GM19463 (cell line): ENCODE results near the gene PLD5.
"Not testable (repeated sequence)": the region's sequence is repeated elsewhere in the genome, so short reads cannot be mapped to it uniquely, and the experiment has no call there.

Experiments
- ATAC-seq: cut with Tn5 transposase; IDR thresholded peaks from one replicate; pipeline ENCODE4 v1.9.1; 2021; ENCODE audit warnings: mild to moderate bottlenecking, moderate library complexity; ENCODE audit not compliant: unreplicated experiment

The PLD5 gene

DNA sequence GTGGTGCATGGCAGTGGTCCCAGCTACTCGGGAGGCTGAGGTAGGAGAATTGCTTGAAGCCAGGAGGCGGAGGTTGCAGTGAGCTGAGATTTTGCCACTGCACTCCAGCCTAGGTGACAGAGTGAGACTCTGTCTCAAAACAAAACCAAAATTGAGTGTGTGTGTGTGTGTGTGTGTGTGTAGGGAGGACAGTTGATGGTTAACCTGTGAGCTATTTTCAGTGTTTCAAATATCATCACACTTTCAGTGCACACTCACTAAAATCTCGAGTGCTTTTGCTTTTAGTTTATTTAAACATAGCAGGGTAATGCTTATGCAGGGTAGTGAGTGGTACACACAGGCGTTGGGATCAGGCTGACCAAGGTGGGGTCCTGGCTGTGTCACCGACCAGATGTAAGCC lies 344.7 kb downstream of the PLD5 start:
- peak; percentile 90 for ATAC-seq

DNA sequence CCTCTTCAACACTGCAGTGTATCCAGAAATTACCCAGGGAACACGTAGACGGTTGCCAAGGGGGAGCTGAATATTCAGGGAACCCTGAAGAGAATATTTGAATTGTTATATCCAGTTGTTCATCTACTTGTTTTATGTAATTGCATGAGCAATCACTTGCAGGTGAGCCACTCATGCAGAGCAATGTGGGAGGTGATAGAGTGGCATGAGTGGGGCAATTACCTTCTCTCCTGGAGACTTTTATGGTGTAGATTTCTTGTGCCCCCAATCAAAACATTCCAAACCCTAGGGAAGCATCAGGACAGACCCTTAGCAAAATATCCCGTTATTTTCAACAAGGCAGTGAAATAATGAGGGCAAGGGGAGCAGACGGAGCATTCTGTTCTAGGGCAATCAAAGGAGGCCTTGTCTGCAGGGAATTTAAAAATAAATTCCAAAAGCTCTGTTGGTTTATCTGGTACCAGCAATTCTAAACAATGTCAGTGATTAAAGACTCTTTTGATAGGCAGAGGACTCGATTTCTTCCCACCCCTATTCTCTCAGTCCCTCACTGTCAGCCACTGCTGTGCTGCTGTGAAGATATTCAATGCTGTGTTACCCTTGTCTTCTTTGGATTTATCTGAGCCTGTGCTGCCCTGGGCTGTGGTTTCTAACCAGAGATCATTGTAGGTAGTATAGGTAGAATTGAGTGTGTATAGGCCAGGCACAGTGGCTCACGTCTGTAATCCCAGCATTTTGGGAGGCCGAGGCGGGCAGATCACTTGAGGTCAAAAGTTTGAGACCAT lies 345.4 kb downstream of the PLD5 start:
- ATAC-seq = no peak

- no peak for ATAC-seq
Observed at GRCh38 chr1:242178436-242178835, 346.1 kb downstream of the PLD5 start.

- no peak for ATAC-seq
Observed at GRCh38 chr1:242162140-242162539, 362.4 kb downstream of the PLD5 start.

- ATAC-seq = peak; percentile 68
Observed at GRCh38 chr1:242147096-242147976, 377.2 kb downstream of the PLD5 start.

- ATAC-seq = peak; percentile 15
Observed at GRCh38 chr1:242146652-242147051, 377.8 kb downstream of the PLD5 start.

DNA sequence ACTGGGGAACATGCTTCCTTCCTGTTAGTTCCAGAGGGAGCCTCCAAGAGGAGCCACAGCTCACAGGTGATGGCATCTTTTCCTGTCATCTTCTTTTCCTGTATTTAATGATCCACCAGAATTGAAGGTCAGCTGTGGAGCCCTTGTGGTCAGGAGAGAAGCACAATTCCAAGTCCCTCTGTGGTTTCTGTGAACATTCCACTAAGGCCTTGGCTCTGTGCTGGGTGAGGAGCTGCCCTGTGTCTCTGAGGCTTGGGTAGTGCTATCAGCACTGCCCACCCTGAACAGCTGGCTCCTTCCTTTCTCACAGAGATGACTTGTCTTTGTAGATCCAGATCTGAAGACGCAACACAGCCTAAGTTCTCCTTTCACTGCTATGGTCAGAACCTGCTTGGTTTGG lies 383.7 kb downstream of the PLD5 start:
- no peak for ATAC-seq

GRCh38 chr1:242139986-242140385 lies 384.5 kb downstream of the PLD5 start:
- ATAC-seq = no peak

- peak; percentile 81 for ATAC-seq
Observed at GRCh38 chr1:242139442-242139841, 385.1 kb downstream of the PLD5 start.

DNA sequence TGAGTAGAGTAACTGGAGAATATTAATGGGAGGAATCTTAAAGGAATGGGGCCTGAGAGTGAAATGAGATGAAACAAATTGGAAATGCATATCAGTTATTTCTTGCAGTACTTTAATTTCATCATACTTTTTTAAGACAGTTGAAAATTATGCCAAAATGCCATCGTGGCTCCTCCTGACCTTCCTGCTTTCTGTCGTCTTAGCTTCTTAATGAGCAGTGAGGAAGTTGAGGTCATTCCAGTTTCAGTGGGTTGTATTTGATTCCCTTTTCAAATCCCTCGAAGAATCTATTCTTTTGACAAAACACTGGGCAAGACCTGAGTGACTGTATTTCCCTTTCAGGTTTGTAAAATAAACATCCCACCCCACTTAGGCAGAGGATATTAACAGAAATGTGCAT lies 390.7 kb downstream of the PLD5 start:
- ATAC-seq = no peak

DNA sequence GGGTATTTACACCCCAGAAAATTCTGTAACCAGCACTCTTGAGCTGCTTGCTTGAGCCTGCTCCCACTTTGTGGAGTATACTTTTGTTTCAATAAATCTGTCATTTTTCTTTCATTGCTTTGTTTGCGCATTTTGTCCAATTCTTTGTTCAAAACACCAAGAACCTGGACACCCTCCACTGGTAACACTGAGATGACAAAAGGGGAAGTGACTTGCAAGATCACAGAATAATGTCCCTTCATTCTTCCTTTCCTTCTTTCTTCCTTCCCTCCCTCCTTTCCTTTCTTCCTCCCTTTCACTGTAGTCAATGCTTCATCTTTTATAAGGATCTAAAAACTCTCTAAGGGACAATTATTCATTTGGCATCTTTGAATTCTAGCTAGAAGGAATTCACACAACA lies 391.1 kb downstream of the PLD5 start:
- ATAC-seq = no peak

DNA sequence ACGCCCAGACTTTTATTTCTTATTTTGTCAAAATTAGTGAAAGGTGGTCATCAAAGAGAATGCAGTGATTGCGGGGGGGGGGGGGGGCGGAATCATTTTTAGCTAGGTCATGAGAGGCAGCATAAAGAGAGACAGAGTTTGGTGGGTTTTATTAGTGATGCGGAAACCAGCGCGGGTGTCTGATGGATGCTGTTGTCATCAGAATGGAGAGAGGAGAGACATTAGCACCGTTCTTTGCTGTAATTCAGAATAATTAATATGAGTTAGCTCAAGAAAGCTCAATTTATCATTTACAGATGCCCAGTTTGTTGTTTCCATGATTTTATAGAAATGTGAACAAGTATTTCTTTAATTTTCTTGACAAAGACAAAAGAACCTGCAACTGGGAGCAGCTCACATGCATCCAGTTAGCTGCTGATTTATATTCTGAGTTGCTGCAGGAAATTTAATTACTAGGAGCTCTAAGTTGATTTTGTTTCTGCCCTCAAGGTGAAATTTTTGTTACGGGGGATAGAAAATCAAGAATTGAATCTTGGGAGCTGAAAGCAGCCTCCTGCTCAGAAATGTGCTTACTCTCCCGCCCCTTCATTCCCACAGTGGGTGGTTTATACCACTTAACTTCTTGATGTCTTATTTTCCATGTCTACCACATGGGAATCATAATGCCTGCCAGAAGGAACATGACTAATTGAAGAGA lies 392.2 kb downstream of the PLD5 start:
- no peak for ATAC-seq

GRCh38 chr1:242128951-242129502 lies 395.5 kb downstream of the PLD5 start:
- ATAC-seq = peak; percentile 63

GRCh38 chr1:242120432-242120831 lies 404.1 kb downstream of the PLD5 start:
- ATAC-seq = no peak

GRCh38 chr1:242100921-242101320 lies 423.6 kb downstream of the PLD5 start:
- no peak for ATAC-seq

- not testable (repeated sequence) for ATAC-seq
Observed at GRCh38 chr1:242097283-242097682, 427.2 kb downstream of the PLD5 start.

GRCh38 chr1:242093116-242093515 lies 431.4 kb downstream of the PLD5 start:
- ATAC-seq = no peak

GRCh38 chr1:242089911-242090310 lies 434.6 kb downstream of the PLD5 start:
- ATAC-seq = no peak

DNA sequence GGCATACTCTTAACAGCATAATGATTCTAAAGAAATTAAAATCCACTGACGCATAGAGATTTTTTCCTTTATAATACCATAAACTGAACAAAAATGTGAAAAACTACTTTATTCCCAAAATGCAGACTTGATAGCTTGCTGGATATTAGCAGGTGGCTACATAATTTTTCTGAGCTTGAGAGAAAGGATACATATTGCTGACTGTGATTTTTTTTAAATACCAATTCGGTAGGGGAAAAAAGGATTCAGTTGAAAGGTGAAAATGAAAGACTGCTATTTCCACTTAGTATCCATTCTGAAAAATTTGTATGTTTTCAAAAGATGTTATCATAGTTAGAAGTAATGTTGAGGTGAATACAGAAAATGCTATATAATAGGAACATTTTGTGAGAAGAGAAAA lies 435.6 kb downstream of the PLD5 start:
- ATAC-seq = no peak

- ATAC-seq = no peak
Observed at GRCh38 chr1:242086706-242087105, 437.8 kb downstream of the PLD5 start.

DNA sequence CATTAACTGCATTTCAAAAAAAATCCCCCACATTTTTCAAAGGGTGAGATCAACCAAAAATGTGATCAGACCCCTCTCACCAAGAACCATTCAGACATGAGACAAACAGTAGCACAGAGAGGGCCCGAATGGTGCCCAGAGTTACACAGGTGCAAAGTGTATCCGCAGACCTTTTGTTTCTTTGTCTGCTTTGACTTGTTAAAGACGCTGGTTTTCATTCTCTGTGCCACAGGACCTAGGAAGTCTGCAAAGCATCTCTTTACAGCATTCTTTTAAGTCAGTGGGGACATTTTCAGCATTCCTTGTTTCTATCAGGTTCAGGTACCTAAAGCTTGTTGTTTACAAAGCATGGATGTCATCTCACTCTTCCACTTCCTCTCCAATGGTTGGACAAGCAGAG lies 438.4 kb downstream of the PLD5 start:
- ATAC-seq = no peak
